Keratinocyte (primary cell): ENCODE measurements around the gene NOS3. TPM values are rescaled to one million over a fixed set of nuclear protein-coding genes. Genes with fewer than 3 reads are reported as not detected.

Experiments
- DNase-seq: peaks from one replicate; pipeline ENCODE4 v3.0.0-alpha.2; 2011; ENCODE audit warnings: low read depth, missing footprints, low spot score
- FAIRE-seq: peaks from 2 replicates; lab custom pipeline; 2011; peaks lifted over from hg19 to GRCh38; lab: Jason Lieb, UNC
- H2AFZ ChIP-seq: 2 replicates; pipeline ENCODE4 v1.6.0; 2012; ENCODE audit warnings: low read length, control low read depth, inconsistent platforms; ENCODE audit not compliant: control insufficient read depth
- H3K27ac ChIP-seq: 2 replicates; pipeline ENCODE4 v1.5.1; 2011; ENCODE audit warnings: low read length; ENCODE audit not compliant: control insufficient read depth, insufficient read depth
- H3K27me3 ChIP-seq: 3 replicates; pipeline ENCODE4 v1.6.0; 2011; ENCODE audit warnings: low read length; ENCODE audit not compliant: control insufficient read depth, insufficient read depth; ENCODE audit errors: extremely low read depth
- H3K36me3 ChIP-seq, 2 experiments: 2 replicates in 1 of 2; 3 replicates in 1 of 2; pipeline ENCODE4 v1.5.1; 2011; ENCODE audit warnings: low read length in 2 of 2, mild to moderate bottlenecking in 1 of 2; ENCODE audit not compliant: control insufficient read depth in 2 of 2, insufficient read depth in 2 of 2; ENCODE audit errors: extremely low read depth in 1 of 2
- H3K4me1 ChIP-seq: 3 replicates; pipeline ENCODE4 v1.5.1; 2011; ENCODE audit warnings: low read length; ENCODE audit not compliant: control insufficient read depth, insufficient read depth; ENCODE audit errors: extremely low read depth
- H3K4me2 ChIP-seq: 3 replicates; pipeline ENCODE4 v1.6.0; 2011; ENCODE audit warnings: low read depth, low read length; ENCODE audit not compliant: control insufficient read depth, insufficient read depth; ENCODE audit errors: extremely low read depth
- H3K4me3 ChIP-seq, 3 experiments: fragments of 200-600 bp in 1 of 3; sonication (generic) in 1 of 3; 2 replicates in 2 of 3; 3 replicates in 1 of 3; pipeline ENCODE4 v1.5.1; 2011 to 2016; ENCODE audit warnings: low read length in 3 of 3, mild to moderate bottlenecking in 3 of 3, control low read depth in 2 of 3, inconsistent platforms in 1 of 3, low read depth in 1 of 3, mixed read lengths in 1 of 3, mixed run types in 1 of 3, moderate library complexity in 1 of 3; ENCODE audit not compliant: control insufficient read depth in 2 of 3, insufficient read depth in 2 of 3; ENCODE audit errors: extremely low read depth in 1 of 3
- H3K79me2 ChIP-seq: 2 replicates; pipeline ENCODE4 v1.6.0; 2012; ENCODE audit warnings: low read length; ENCODE audit not compliant: control insufficient read depth, insufficient read depth
- H3K9ac ChIP-seq: 3 replicates; pipeline ENCODE4 v1.6.0; 2011; ENCODE audit warnings: low read length; ENCODE audit not compliant: control insufficient read depth, insufficient read depth; ENCODE audit errors: extremely low read depth
- H3K9me1 ChIP-seq: 3 replicates; pipeline ENCODE4 v1.6.0; 2011; ENCODE audit warnings: low read length; ENCODE audit not compliant: control insufficient read depth, insufficient read depth; ENCODE audit errors: extremely low read depth
- H3K9me3 ChIP-seq: 2 replicates; pipeline ENCODE4 v1.5.1; 2012; ENCODE audit warnings: low read depth, low read length; ENCODE audit not compliant: control insufficient read depth
- H4K20me1 ChIP-seq: 3 replicates; pipeline ENCODE4 v1.6.0; 2011; ENCODE audit warnings: low read length; ENCODE audit not compliant: control insufficient read depth, insufficient read depth; ENCODE audit errors: extremely low read depth
- CTCF ChIP-seq, 3 experiments: IDR thresholded peaks in 1 of 3; conservative IDR thresholded peaks in 1 of 3; optimal IDR thresholded peaks in 1 of 3; 2 replicates in 2 of 3; 3 replicates in 1 of 3; pipeline versions ENCODE3 to v1.5.1; 2011; ENCODE audit warnings: low read length in 3 of 3, mild to moderate bottlenecking in 3 of 3, moderate library complexity in 2 of 3, control low read depth in 1 of 3, inconsistent platforms in 1 of 3; ENCODE audit not compliant: insufficient read depth in 2 of 3; ENCODE audit errors: extremely low read depth in 1 of 3
- EZH2 ChIP-seq: IDR thresholded peaks from one replicate; pipeline ENCODE4 v1.6.1; 2012; ENCODE audit warnings: inconsistent platforms, mild to moderate bottlenecking, low read length, moderate library complexity
- dilution Hi-C: fragments of 300-500 bp; cut with MboI; formaldehyde crosslinking; loops from one replicate; pipeline ENCODE4 v1.7.0; 2020; ENCODE audit warnings: low sequenced_read_pairs; ENCODE audit not compliant: extremely low pct_ligation_motif_present
- polyA plus RNA-seq, 5 experiments: library from polyadenylated mRNA; depleted of rRNA in 3 of 5; stranded (reverse) in 3 of 5; stranded (forward) in 1 of 5; unstranded in 1 of 5; fragments of >200 nt; gene quantifications; 1 replicate in 1 of 5; 2 replicates in 3 of 5; 3 replicates in 1 of 5; pipeline versions ENCODE4 v1.2.1 to v1.2.3, GENCODE V29; 2011 to 2012; ENCODE audit warnings: missing spikeins in 2 of 5, low read depth in 1 of 5, low replicate concordance in 1 of 5

The NOS3 gene
- polyA plus RNA-seq, 1 donor (not counting 4 experiments of a cell fraction or from before 2014, with no cell fraction given) = 0.77 TPM

GRCh38 chr7:150943453-150943814 lies 47.4 kb upstream of the NOS3 start:
- no peak overlapping the region for H3K27ac ChIP-seq
- no peak overlapping the region for H2AFZ ChIP-seq
- no peak overlapping the region for H3K9ac ChIP-seq
- no peaks in the 10 kb centered on the region for H3K9me1 ChIP-seq
- DNase-seq (no peak), FAIRE-seq (no peak)
- dilution Hi-C loops = no loop called here
- H3K4me2 ChIP-seq = no peak overlapping the region
- H3K36me3 ChIP-seq = no peaks in the 10 kb centered on the region
- H3K79me2 ChIP-seq = no peaks in the 10 kb centered on the region
- H3K9me3 ChIP-seq = no peaks in the 10 kb centered on the region
- peaks cover 24% of the 10 kb centered on the region for H3K4me1 ChIP-seq
- no peak overlapping the region for H3K4me3 ChIP-seq
- TF ChIP-seq CTCF (optimal IDR thresholded peaks at IDR 0.05 in 1 of 3, IDR thresholded peaks at IDR 0.05 in 1 of 3, conservative IDR thresholded peaks at IDR 0.05 in 1 of 3; ENCODE audit: extremely low read depth in 1 of 3, insufficient read depth in 2 of 3, low read length in 3 of 3) (no peak), EZH2 (no peak)
- H4K20me1 ChIP-seq = no peaks in the 10 kb centered on the region
- H3K27me3 ChIP-seq = peaks cover 21% of the 10 kb centered on the region

GRCh38 chr7:150944066-150945042 lies 46.5 kb upstream of the NOS3 start:
- FAIRE-seq = peak; percentile 83
- H3K36me3 ChIP-seq = no peaks in the 10 kb centered on the region
- no peak overlapping the region for H3K4me2 ChIP-seq
- no peaks in the 10 kb centered on the region for H3K9me1 ChIP-seq
- H3K4me1 ChIP-seq = peaks cover 17% of the 10 kb centered on the region
- no peaks in the 10 kb centered on the region for H4K20me1 ChIP-seq
- no peaks in the 10 kb centered on the region for H3K9me3 ChIP-seq
- TF ChIP-seq CTCF (optimal IDR thresholded peaks at IDR 0.05 in 1 of 3, IDR thresholded peaks at IDR 0.05 in 1 of 3, conservative IDR thresholded peaks at IDR 0.05 in 1 of 3; ENCODE audit: extremely low read depth in 1 of 3, insufficient read depth in 2 of 3, low read length in 3 of 3) (no peak), EZH2 (no peak)
- H3K27me3 ChIP-seq = peaks cover 28% of the 10 kb centered on the region
- no peak overlapping the region for H3K9ac ChIP-seq
- no peak overlapping the region for H3K27ac ChIP-seq
- no peak overlapping the region for H3K4me3 ChIP-seq
- DNase-seq = peak; percentile 97
- dilution Hi-C loops = no loop called here
- H3K79me2 ChIP-seq = no peaks in the 10 kb centered on the region
- H2AFZ ChIP-seq = no peak overlapping the region
